ENCODE results near the gene LDLRAD2.

DNA sequence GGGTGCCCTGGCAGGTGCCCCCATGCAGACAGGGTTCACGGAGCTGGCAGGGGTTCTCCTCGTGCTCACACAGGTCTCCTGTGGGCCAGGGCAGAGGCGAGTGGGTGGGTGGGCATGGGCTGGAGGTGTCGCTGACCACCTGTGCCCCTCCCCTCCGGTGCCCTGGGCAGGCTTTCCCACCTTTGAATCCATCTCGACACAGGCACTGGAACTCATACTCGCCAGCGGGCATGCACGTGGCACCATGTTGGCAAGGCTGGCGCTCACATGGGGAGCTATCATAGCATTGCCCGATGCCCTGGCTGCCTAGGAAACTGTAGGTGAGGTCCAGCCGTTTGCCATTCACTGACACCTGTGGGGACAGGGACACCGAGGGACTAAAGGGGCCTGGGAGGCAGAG is 16.0 kb downstream of the LDLRAD2 start:
- TF ChIP-seq EZH2 (IDR thresholded peaks at IDR 0.05; ENCODE audit: borderline replicate concordance, control insufficient read depth, low read depth, low read length): no peak
- TF ChIP-seq, protein P1, sequence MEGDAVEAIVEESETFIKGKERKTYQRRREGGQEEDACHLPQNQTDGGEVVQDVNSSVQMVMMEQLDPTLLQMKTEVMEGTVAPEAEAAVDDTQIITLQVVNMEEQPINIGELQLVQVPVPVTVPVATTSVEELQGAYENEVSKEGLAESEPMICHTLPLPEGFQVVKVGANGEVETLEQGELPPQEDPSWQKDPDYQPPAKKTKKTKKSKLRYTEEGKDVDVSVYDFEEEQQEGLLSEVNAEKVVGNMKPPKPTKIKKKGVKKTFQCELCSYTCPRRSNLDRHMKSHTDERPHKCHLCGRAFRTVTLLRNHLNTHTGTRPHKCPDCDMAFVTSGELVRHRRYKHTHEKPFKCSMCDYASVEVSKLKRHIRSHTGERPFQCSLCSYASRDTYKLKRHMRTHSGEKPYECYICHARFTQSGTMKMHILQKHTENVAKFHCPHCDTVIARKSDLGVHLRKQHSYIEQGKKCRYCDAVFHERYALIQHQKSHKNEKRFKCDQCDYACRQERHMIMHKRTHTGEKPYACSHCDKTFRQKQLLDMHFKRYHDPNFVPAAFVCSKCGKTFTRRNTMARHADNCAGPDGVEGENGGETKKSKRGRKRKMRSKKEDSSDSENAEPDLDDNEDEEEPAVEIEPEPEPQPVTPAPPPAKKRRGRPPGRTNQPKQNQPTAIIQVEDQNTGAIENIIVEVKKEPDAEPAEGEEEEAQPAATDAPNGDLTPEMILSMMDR (IDR thresholded peaks at IDR 0.05 in 2 of 3, conservative IDR thresholded peaks at IDR 0.05 in 1 of 3; ENCODE audit: control insufficient read depth in 2 of 3, extremely low read depth in 1 of 3, insufficient read depth in 1 of 3, low read depth in 3 of 3, low read length in 3 of 3): no peak
- TF ChIP-seq, protein P2, sequence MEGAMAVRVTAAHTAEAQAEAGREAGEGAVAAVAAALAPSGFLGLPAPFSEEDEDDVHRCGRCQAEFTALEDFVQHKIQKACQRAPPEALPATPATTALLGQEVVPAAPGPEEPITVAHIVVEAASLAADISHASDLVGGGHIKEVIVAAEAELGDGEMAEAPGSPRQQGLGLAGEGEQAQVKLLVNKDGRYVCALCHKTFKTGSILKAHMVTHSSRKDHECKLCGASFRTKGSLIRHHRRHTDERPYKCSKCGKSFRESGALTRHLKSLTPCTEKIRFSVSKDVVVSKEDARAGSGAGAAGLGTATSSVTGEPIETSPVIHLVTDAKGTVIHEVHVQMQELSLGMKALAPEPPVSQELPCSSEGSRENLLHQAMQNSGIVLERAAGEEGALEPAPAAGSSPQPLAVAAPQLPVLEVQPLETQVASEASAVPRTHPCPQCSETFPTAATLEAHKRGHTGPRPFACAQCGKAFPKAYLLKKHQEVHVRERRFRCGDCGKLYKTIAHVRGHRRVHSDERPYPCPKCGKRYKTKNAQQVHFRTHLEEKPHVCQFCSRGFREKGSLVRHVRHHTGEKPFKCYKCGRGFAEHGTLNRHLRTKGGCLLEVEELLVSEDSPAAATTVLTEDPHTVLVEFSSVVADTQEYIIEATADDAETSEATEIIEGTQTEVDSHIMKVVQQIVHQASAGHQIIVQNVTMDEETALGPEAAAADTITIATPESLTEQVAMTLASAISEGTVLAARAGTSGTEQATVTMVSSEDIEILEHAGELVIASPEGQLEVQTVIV (IDR thresholded peaks at IDR 0.05; ENCODE audit: borderline replicate concordance, partially characterized antibody): no peak

All from GM12878 (cell line).